ENCODE measurements around the gene C12orf76.
A peak's percentile ranks its signal among the peaks of the same experiment; 100 is the strongest.
"Not testable (repeated sequence)": the region's sequence is repeated elsewhere in the genome, so short reads cannot be mapped to it uniquely, and the experiment has no call there.

Gene C12orf76

GRCh38 chr12:110048242-110049027 lies at the start of gene C12orf76:
Gene C12orf76, minus strand, starts transcription at chr12:110048522. Its CDS starts 27 bp downstream, at chr12:110048495.
- peak; percentile 84 to 88 for DNase-seq (ENCODE audit: low read depth in 2 of 2)

GRCh38 chr12:110093631-110094311 lies 45.4 kb upstream of the C12orf76 start:
- DNase-seq (ENCODE audit: low read depth in 2 of 2): no peak

- no peak for DNase-seq (ENCODE audit: low read depth in 2 of 2)
These were observed 42.9 kb upstream of the C12orf76 start for GRCh38 chr12:110091136-110091711.

GRCh38 chr12:110090266-110091135 lies 42.2 kb upstream of the C12orf76 start:
- DNase-seq (ENCODE audit: low read depth in 2 of 2): no peak

GRCh38 chr12:110088936-110089335 lies 40.6 kb upstream of the C12orf76 start:
- DNase-seq (ENCODE audit: low read depth in 2 of 2): no peak

GRCh38 chr12:110088216-110088615 lies 39.9 kb upstream of the C12orf76 start:
- DNase-seq (ENCODE audit: low read depth in 2 of 2): not testable (repeated sequence)

GRCh38 chr12:110084314-110085015 lies 36.1 kb upstream of the C12orf76 start:
- no peak for DNase-seq (ENCODE audit: low read depth in 2 of 2)

- DNase-seq (ENCODE audit: low read depth in 2 of 2): no peak
These were observed 32.1 kb upstream of the C12orf76 start for GRCh38 chr12:110080410-110080809.

GRCh38 chr12:110079477-110080400 lies 31.4 kb upstream of the C12orf76 start:
- peak; percentile 61 to 63 for DNase-seq (ENCODE audit: low read depth in 2 of 2)

- DNase-seq (ENCODE audit: low read depth in 2 of 2): no peak
These were observed 29.5 kb upstream of the C12orf76 start for GRCh38 chr12:110077800-110078199.

GRCh38 chr12:110075880-110076279 lies 27.6 kb upstream of the C12orf76 start:
- no peak for DNase-seq (ENCODE audit: low read depth in 2 of 2)

GRCh38 chr12:110074089-110074488 lies 25.8 kb upstream of the C12orf76 start:
- DNase-seq (ENCODE audit: low read depth in 2 of 2): no peak

- no peak for DNase-seq (ENCODE audit: low read depth in 2 of 2)
These were observed 24.9 kb upstream of the C12orf76 start for GRCh38 chr12:110073049-110073831.

GRCh38 chr12:110072636-110073035 lies 24.3 kb upstream of the C12orf76 start:
- DNase-seq (ENCODE audit: low read depth in 2 of 2): not testable (repeated sequence)

GRCh38 chr12:110071967-110072366 lies 23.6 kb upstream of the C12orf76 start:
- DNase-seq (ENCODE audit: low read depth in 2 of 2): no peak

- DNase-seq (ENCODE audit: low read depth in 2 of 2): no peak
These were observed 23.2 kb upstream of the C12orf76 start for GRCh38 chr12:110071504-110071903.

- DNase-seq (ENCODE audit: low read depth in 2 of 2): no peak
These were observed 20.3 kb upstream of the C12orf76 start for GRCh38 chr12:110068654-110069053.

GRCh38 chr12:110068115-110068514 lies 19.8 kb upstream of the C12orf76 start:
- DNase-seq (ENCODE audit: low read depth in 2 of 2): not testable (repeated sequence)

GRCh38 chr12:110067531-110067930 lies 19.2 kb upstream of the C12orf76 start:
- no peak for DNase-seq (ENCODE audit: low read depth in 2 of 2)
